K562 (cell line): Measurements from ENCODE around the gene SHISA8. TPM values are rescaled to one million over a fixed set of nuclear protein-coding genes. Genes with fewer than 3 reads are reported as not detected.
A peak's percentile ranks its signal among the peaks of the same experiment; 100 is the strongest.

Experiments used
- ATAC-seq: fragments of 200-7000 bp; cut with Tn5 transposase; 3 replicates; pipeline ENCODE4 v1.9.1; 2020; ENCODE audit warnings: moderate library complexity
- BruUV-seq: library from RNA; stranded (reverse); fragments of 400-500 nt; replicated peaks from 2 replicates; lab custom pipeline; 2021; lab: Mats Ljungman, UMichigan
- CTCF ChIA-PET: fragments of 300-600 bp; formaldehyde crosslinking; extraction: SDS; loops from one replicate; lab custom pipeline; 2021; ENCODE audit warnings: low intra/inter-chr PET ratio; lab: Yijun Ruan, JAX
- POLR2A ChIA-PET: fragments of 300-600, 350-650 bp; sonication (Branson Sonifier 250); formaldehyde crosslinking; extraction: SDS; loops from one replicate; lab custom pipeline; 2021; ENCODE audit warnings: antibody characterized with exemption, inconsistent platforms; lab: Yijun Ruan, JAX
- DNase-seq, 4 experiments: peaks; one replicate each; pipeline versions ENCODE4 v3.0.0 to v3.0.0-alpha.2; 2011 to 2018; ENCODE audit warnings: low spot score in 3 of 4, mixed read lengths in 3 of 4; ENCODE audit errors: extremely low read depth in 1 of 4
- FAIRE-seq: peaks from 2 replicates; lab custom pipeline; 2011; peaks lifted over from hg19 to GRCh38; lab: Jason Lieb, UNC
- H2AFZ ChIP-seq: 2 replicates; pipeline ENCODE4 v1.6.0; 2011; ENCODE audit warnings: low read depth, low read length, control low read depth, inconsistent platforms
- H3K27ac ChIP-seq: fragments of 200-600 bp; 3 replicates; pipeline ENCODE4 v1.8.0; 2011; ENCODE audit warnings: low read depth, mild to moderate bottlenecking, control low read depth, inconsistent platforms, low read length, moderate library complexity, mixed read lengths; ENCODE audit errors: extremely low read depth
- H3K27me3 ChIP-seq, 2 experiments: fragments of 300-600 bp in 1 of 2; 2 replicates in 1 of 2; 3 replicates in 1 of 2; pipeline versions ENCODE4 v1.6.0 to v1.8.0; 2011; ENCODE audit warnings: inconsistent platforms in 2 of 2, low read length in 2 of 2, mild to moderate bottlenecking in 1 of 2, mixed read lengths in 1 of 2, moderate library complexity in 1 of 2; ENCODE audit not compliant: control insufficient read depth in 2 of 2, insufficient read depth in 2 of 2
- H3K36me3 ChIP-seq: fragments of 300-600 bp; 3 replicates; pipeline ENCODE4 v1.8.0; 2011; ENCODE audit warnings: mild to moderate bottlenecking, low read length, inconsistent platforms; ENCODE audit not compliant: control insufficient read depth, insufficient read depth
- H3K4me1 ChIP-seq, 2 experiments: fragments of 200-600 bp in 1 of 2; replicated peaks in 1 of 2; 2 replicates in 1 of 2; 3 replicates in 1 of 2; pipeline versions ENCODE4 v1.5.1 to v1.8.0; 2011; ENCODE audit warnings: inconsistent platforms in 2 of 2, low read length in 2 of 2, mild to moderate bottlenecking in 1 of 2, mixed read lengths in 1 of 2, moderate library complexity in 1 of 2; ENCODE audit not compliant: control insufficient read depth in 2 of 2, insufficient read depth in 2 of 2
- H3K4me2 ChIP-seq: 2 replicates; pipeline ENCODE4 v1.6.1; 2011; ENCODE audit warnings: low read length, control low read depth, inconsistent platforms, mixed read lengths; ENCODE audit not compliant: insufficient read depth
- H3K4me3 ChIP-seq: fragments of 200-600 bp; sonication (generic), shearing (Covaris generic); 2 replicates; pipeline ENCODE4 v1.5.1; 2016; ENCODE audit warnings: control low read depth, inconsistent platforms
- H3K79me2 ChIP-seq: fragments of 200-600 bp; 3 replicates; pipeline ENCODE4 v1.8.0; 2011; ENCODE audit warnings: low read length, inconsistent platforms; ENCODE audit not compliant: control insufficient read depth, insufficient read depth
- H3K9ac ChIP-seq, 2 experiments: 2 replicates each; pipeline versions ENCODE4 v1.6.0 to v1.6.1; 2011; ENCODE audit warnings: low read depth in 2 of 2, low read length in 2 of 2, control low read depth in 1 of 2, inconsistent platforms in 1 of 2, mild to moderate bottlenecking in 1 of 2, mixed read lengths in 1 of 2; ENCODE audit not compliant: insufficient read depth in 1 of 2
- H3K9me1 ChIP-seq: one replicate; pipeline ENCODE4 v1.6.0; 2011; ENCODE audit warnings: inconsistent platforms, mild to moderate bottlenecking, low read length, moderate library complexity; ENCODE audit not compliant: control insufficient read depth, insufficient read depth
- H3K9me3 ChIP-seq: replicated peaks from 2 replicates; pipeline ENCODE4 v1.5.1; 2011; ENCODE audit warnings: low read depth, low read length, inconsistent platforms; ENCODE audit not compliant: control insufficient read depth, insufficient read depth
- H4K20me1 ChIP-seq: replicated peaks from 2 replicates; pipeline ENCODE4 v1.6.1; 2011; ENCODE audit warnings: low read length, inconsistent platforms, mixed read lengths; ENCODE audit not compliant: control insufficient read depth, insufficient read depth
- PHTF2 ChIP-seq: fragments of 250-450 bp; sonication (Bioruptor Pico); IDR thresholded peaks from 2 replicates; pipeline ENCODE4 v1.5.0; 2021; ENCODE audit warnings: mild to moderate bottlenecking
- POLR2G ChIP-seq: fragments of 200-400 bp; formaldehyde crosslinking; IDR thresholded peaks from 2 replicates; pipeline ENCODE4 v1.6.1; 2017; ENCODE audit warnings: low read depth, mild to moderate bottlenecking, antibody characterized with exemption, low read length, moderate library complexity
- SUPT5H ChIP-seq: fragments of 450-650 bp; IDR thresholded peaks from 2 replicates; pipeline ENCODE4 v1.6.1; 2016
- TOE1 ChIP-seq, 2 experiments: fragments of 450-650 bp in 1 of 2; sonication (generic) in 1 of 2; formaldehyde crosslinking in 1 of 2; IDR thresholded peaks; 2 replicates each; pipeline versions ENCODE4 v1.7.1 to v1.8.0; 2016 to 2022; ENCODE audit warnings: borderline replicate concordance in 2 of 2, mild to moderate bottlenecking in 2 of 2, antibody characterized with exemption in 1 of 2, inconsistent platforms in 1 of 2, low read depth in 1 of 2, missing genetic modification reagents in 1 of 2, moderate library complexity in 1 of 2
- WGBS: fragments of 100-300 bp; shearing (Covaris generic); methylation state at CpG from one replicate; pipeline ENCODE4 v1.1.6; 2016; ENCODE audit warnings: low coverage, mixed read lengths; ENCODE audit not compliant: insufficient coverage; ENCODE audit errors: missing lambda C conversion rate; 5-methylcytosine and 5-hydroxymethylcytosine counted together
- in situ Hi-C: fragments of 300-500 bp; cut with MboI; formaldehyde crosslinking; loops from 4 replicates; pipeline ENCODE4 v1.15.0; 2018; ENCODE audit warnings: inconsistent platforms, mixed read lengths
- intact Hi-C: fragments of 100-400 bp; cut with micrococcal nuclease; formaldehyde crosslinking; loops from 2 replicates; pipeline ENCODE4 v1.14.2; 2022
- polyA plus RNA-seq, 8 experiments: library from polyadenylated mRNA; depleted of rRNA in 4 of 8; stranded (reverse) in 5 of 8; unstranded in 3 of 8; fragments of >200 nt; fragmentation: Nextera tagmentation in 2 of 8; fragmentation: Illumina TruSeq in 1 of 8; extraction: Ambion mirVana in 2 of 8; extraction: Trizol in 1 of 8; gene quantifications; 2 replicates each; pipeline versions ENCODE4 v1.2.1 to v1.2.3, GENCODE V29; 2011 to 2014; ENCODE audit warnings: inconsistent platforms in 1 of 8, missing spikeins in 1 of 8
- total RNA-seq, 7 experiments: library from RNA; depleted of rRNA in 6 of 7; stranded (reverse); fragments of >200 nt in 6 of 7; fragmentation: Illumina TruSeq in 2 of 7; extraction: Trizol in 2 of 7; gene quantifications; 2 replicates each; pipeline versions ENCODE4 v1.2.1 to v1.2.3, GENCODE V29; 2011 to 2021; ENCODE audit warnings: low replicate concordance in 1 of 7

Gene SHISA8
- total and polyA plus RNA-seq, 9 of the 15 experiments (the other 6 are each of a cell fraction or from before 2014, with no cell fraction given), result 0.07 to 3.3 (median 1.1) TPM; not detected in 4

GRCh38 chr22:41908411-41909309 lies 6.2 kb downstream of the SHISA8 start:
- H3K4me3 ChIP-seq, result no peak overlapping the region
- FAIRE-seq (no peak), ATAC-seq (peak; percentile 23), DNase-seq (no peak)
- no peaks in the 10 kb centered on the region for H3K27me3 ChIP-seq
- in situ Hi-C loops (no loop called here), intact Hi-C loops (no loop called here)
- no peak overlapping the region for H2AFZ ChIP-seq
- no peak overlapping the region for H3K4me2 ChIP-seq
- H3K9me3 ChIP-seq, result no peaks in the 10 kb centered on the region
- H4K20me1 ChIP-seq, result peaks cover 17% of the 10 kb centered on the region; the same call in 1 of the 2 replicates
- no peak overlapping the region; a peak in 1 of 4 replicates for H3K9ac ChIP-seq
- no TSS peak for BruUV-seq
- peaks cover 32% of the 10 kb centered on the region; the same call in 2 of the 3 replicates for H3K36me3 ChIP-seq
- no peaks in the 10 kb centered on the region for H3K9me1 ChIP-seq
- H3K79me2 ChIP-seq, result no peaks in the 10 kb centered on the region
- H3K27ac ChIP-seq, result no peak overlapping the region
- POLR2A ChIA-PET, result interaction anchor here (0.5 to 1.2 kb wide), 5 partner anchors 19 to 316 kb away, joined by 3 to 4 read pairs (median 3); no protein-coding TSS in a partner anchor
- H3K4me1 ChIP-seq, result peaks cover 0 to 14% of the 10 kb centered on the region in 2 experiments; a peak in 2 of 5 replicates
- CTCF ChIA-PET, result no interaction called here
- WGBS, result 60% methylated on average over 10 of the region's 14 CpGs
- TF ChIP-seq PHTF2 (CRISPR knock-in tag) (no peak), POLR2G (peak; percentile 60), TOE1 (IDR thresholded peaks at IDR 0.05; ENCODE audit: borderline replicate concordance) (no peak), TOE1 (CRISPR knock-in tag; IDR thresholded peaks at IDR 0.05; ENCODE audit: borderline replicate concordance, low read depth) (no peak), SUPT5H (peak; percentile 10; the same call in 1 of the 2 replicates)
- TF ChIP-seq, all 486 proteins: peak for 2
